ENCODE measurements around the gene DCDC2.

DNA sequence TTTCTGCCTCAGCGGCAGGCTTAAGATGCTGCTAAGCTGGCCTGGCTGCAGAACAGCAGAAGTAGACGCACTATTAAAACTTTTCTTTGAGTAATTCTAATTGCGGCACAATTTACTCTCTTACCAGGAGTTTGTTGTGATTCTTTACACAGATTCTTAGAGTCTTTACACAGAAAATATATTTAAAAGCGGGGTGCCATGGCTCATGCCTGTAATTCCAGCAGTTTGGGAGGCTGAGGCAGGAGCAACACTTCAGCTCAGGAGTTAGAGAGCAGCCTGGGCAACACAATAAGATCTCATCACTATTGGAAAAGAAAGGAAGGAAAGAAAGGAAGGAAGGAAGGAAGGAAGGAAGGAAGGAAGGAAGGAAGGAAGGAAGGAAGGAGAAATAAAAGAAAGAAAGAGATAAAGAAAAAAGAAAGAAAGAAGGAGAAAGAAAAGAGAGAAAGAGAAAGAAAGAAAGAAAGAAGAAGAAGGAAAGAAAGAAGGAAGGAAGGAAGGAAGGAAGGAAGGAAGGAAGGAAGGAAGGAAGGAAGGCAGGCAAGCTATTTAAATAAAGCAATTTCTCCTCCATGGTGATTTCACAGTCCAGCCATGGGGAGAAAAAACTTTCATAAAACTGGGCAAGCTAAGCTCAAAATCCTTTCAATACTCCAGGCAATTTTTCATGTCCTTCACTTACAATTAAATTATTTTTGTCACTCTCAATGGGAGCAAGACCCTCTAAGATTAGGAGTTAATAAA, 23.8 kb upstream of the DCDC2 start:
- TF ChIP-seq, protein P1, sequence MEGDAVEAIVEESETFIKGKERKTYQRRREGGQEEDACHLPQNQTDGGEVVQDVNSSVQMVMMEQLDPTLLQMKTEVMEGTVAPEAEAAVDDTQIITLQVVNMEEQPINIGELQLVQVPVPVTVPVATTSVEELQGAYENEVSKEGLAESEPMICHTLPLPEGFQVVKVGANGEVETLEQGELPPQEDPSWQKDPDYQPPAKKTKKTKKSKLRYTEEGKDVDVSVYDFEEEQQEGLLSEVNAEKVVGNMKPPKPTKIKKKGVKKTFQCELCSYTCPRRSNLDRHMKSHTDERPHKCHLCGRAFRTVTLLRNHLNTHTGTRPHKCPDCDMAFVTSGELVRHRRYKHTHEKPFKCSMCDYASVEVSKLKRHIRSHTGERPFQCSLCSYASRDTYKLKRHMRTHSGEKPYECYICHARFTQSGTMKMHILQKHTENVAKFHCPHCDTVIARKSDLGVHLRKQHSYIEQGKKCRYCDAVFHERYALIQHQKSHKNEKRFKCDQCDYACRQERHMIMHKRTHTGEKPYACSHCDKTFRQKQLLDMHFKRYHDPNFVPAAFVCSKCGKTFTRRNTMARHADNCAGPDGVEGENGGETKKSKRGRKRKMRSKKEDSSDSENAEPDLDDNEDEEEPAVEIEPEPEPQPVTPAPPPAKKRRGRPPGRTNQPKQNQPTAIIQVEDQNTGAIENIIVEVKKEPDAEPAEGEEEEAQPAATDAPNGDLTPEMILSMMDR (IDR thresholded peaks at IDR 0.05), result no peak
- TF ChIP-seq POLR2A (IDR thresholded peaks at IDR 0.05), result no peak
- no peak for TF ChIP-seq EP300 (IDR thresholded peaks at IDR 0.05)

Data from tibial nerve (tissue), 4 donors.